ENCODE measurements around the gene DRICH1.
"Not testable (repeated sequence)": the region's sequence is repeated elsewhere in the genome, so short reads cannot be mapped to it uniquely, and the experiment has no call there.

DRICH1 gene

GRCh38 chr22:23632178-23632577, at the start of gene DRICH1:
DRICH1 (minus strand) TSS chr22:23632321; CDS start chr22:23632023, 298 bp downstream.
- TF ChIP-seq CTCF (IDR thresholded peaks at IDR 0.05; ENCODE audit: low read length, missing control alignments) = no peak
- no peak within 1 kb of the TSS for H3K4me3 ChIP-seq (replicated peaks; ENCODE audit: low read depth, low read length)
- no peak for DNase-seq (ENCODE audit: low read depth)

- no peak overlapping the region for H3K4me3 ChIP-seq (replicated peaks; ENCODE audit: low read depth, low read length)
- DNase-seq (ENCODE audit: low read depth) = no peak
- no peak for TF ChIP-seq CTCF (IDR thresholded peaks at IDR 0.05; ENCODE audit: low read length, missing control alignments)
Measured at GRCh38 chr22:23681026-23681809, 49.1 kb upstream of the DRICH1 start.

- no peak for DNase-seq (ENCODE audit: low read depth)
- no peak overlapping the region for H3K4me3 ChIP-seq (replicated peaks; ENCODE audit: low read depth, low read length)
- TF ChIP-seq CTCF (IDR thresholded peaks at IDR 0.05; ENCODE audit: low read length, missing control alignments) = no peak
Measured at GRCh38 chr22:23678133-23678532, 46.0 kb upstream of the DRICH1 start.

- no peak overlapping the region for H3K4me3 ChIP-seq (replicated peaks; ENCODE audit: low read depth, low read length)
- TF ChIP-seq CTCF (IDR thresholded peaks at IDR 0.05; ENCODE audit: low read length, missing control alignments) = no peak
- DNase-seq (ENCODE audit: low read depth) = no peak
Measured at GRCh38 chr22:23677701-23677995, 45.5 kb upstream of the DRICH1 start.

- not testable (repeated sequence) for DNase-seq (ENCODE audit: low read depth); H3K4me3 ChIP-seq (replicated peaks; ENCODE audit: low read depth, low read length)
Measured at GRCh38 chr22:23676841-23677700, 45.0 kb upstream of the DRICH1 start.

GRCh38 chr22:23675502-23676415, 43.6 kb upstream of the DRICH1 start:
- no peak for TF ChIP-seq CTCF (IDR thresholded peaks at IDR 0.05; ENCODE audit: low read length, missing control alignments)
- no peak for DNase-seq (ENCODE audit: low read depth)
- no peak overlapping the region for H3K4me3 ChIP-seq (replicated peaks; ENCODE audit: low read depth, low read length)

GRCh38 chr22:23674886-23675501, 42.9 kb upstream of the DRICH1 start:
- not testable (repeated sequence) for DNase-seq (ENCODE audit: low read depth); H3K4me3 ChIP-seq (replicated peaks; ENCODE audit: low read depth, low read length)

All from fibroblast of pulmonary artery (primary cell).